ENCODE results near the gene MAN2A1.
A peak's percentile ranks its signal among the peaks of the same experiment; 100 is the strongest.

Gene MAN2A1

GRCh38 chr5:109708813-109709212 lies 19.1 kb downstream of the MAN2A1 start:
- DNase-seq: no peak

GRCh38 chr5:109709225-109709624 lies 19.5 kb downstream of the MAN2A1 start:
- DNase-seq: no peak

GRCh38 chr5:109711673-109712072 lies 21.9 kb downstream of the MAN2A1 start:
- no peak for DNase-seq

GRCh38 chr5:109713453-109713852 lies 23.7 kb downstream of the MAN2A1 start:
- DNase-seq: no peak

GRCh38 chr5:109714592-109714991 lies 24.9 kb downstream of the MAN2A1 start:
- no peak for DNase-seq

GRCh38 chr5:109718216-109718615 lies 28.5 kb downstream of the MAN2A1 start:
- no peak for DNase-seq

GRCh38 chr5:109718632-109719031 lies 28.9 kb downstream of the MAN2A1 start:
- DNase-seq: no peak

GRCh38 chr5:109719978-109720377 lies 30.3 kb downstream of the MAN2A1 start:
- DNase-seq: no peak

- no peak for DNase-seq
Measured at GRCh38 chr5:109721741-109722140, 32.0 kb downstream of the MAN2A1 start.

- peak; percentile 54 for DNase-seq
Measured at GRCh38 chr5:109723606-109724005, 33.9 kb downstream of the MAN2A1 start.

GRCh38 chr5:109725135-109725534 lies 35.4 kb downstream of the MAN2A1 start:
- DNase-seq: no peak

GRCh38 chr5:109739741-109740728 lies 50.3 kb downstream of the MAN2A1 start:
- DNase-seq: peak; percentile 36

- no peak for DNase-seq
Measured at GRCh38 chr5:109740966-109741365, 51.2 kb downstream of the MAN2A1 start.

- no peak for DNase-seq
Measured at GRCh38 chr5:109741390-109741789, 51.7 kb downstream of the MAN2A1 start.

GRCh38 chr5:109743041-109743531 lies 53.4 kb downstream of the MAN2A1 start:
- no peak for DNase-seq

- peak; percentile 98 for DNase-seq
Measured at GRCh38 chr5:109743770-109744212, 54.1 kb downstream of the MAN2A1 start.

GRCh38 chr5:109744261-109744660 lies 54.5 kb downstream of the MAN2A1 start:
- no peak for DNase-seq

- peak; percentile 53 for DNase-seq
Measured at GRCh38 chr5:109748546-109748945, 58.8 kb downstream of the MAN2A1 start.

GRCh38 chr5:109750463-109750862 lies 60.7 kb downstream of the MAN2A1 start:
- no peak for DNase-seq

- no peak for DNase-seq
Measured at GRCh38 chr5:109753279-109753678, 63.6 kb downstream of the MAN2A1 start.

- no peak for DNase-seq
Measured at GRCh38 chr5:109754319-109754718, 64.6 kb downstream of the MAN2A1 start.

- no peak for DNase-seq
Measured at GRCh38 chr5:109755761-109756160, 66.0 kb downstream of the MAN2A1 start.

- no peak for DNase-seq
Measured at GRCh38 chr5:109756543-109757185, 66.9 kb downstream of the MAN2A1 start.

GRCh38 chr5:109757490-109757889 lies 67.8 kb downstream of the MAN2A1 start:
- no peak for DNase-seq
